SK-N-MC (cell line): ENCODE data around the gene CTBP1.

Experiments used
- EZH2 ChIP-seq: fragments of 200-600 bp; sonication (generic); IDR thresholded peaks from one replicate; pipeline ENCODE4 v1.6.1; 2017; ENCODE audit warnings: antibody characterized with exemption
- FOXP2 ChIP-seq: optimal IDR thresholded peaks from 2 replicates; pipeline ENCODE3; 2011; ENCODE audit warnings: mild to moderate bottlenecking, moderate library complexity; ENCODE audit not compliant: insufficient read depth; ENCODE audit errors: extremely low read length, control extremely low read depth
- POLR2AphosphoS5 ChIP-seq: IDR thresholded peaks from 2 replicates; pipeline ENCODE4 v1.6.1; 2012; ENCODE audit warnings: mild to moderate bottlenecking, low read depth, low read length, borderline replicate concordance

DNA sequence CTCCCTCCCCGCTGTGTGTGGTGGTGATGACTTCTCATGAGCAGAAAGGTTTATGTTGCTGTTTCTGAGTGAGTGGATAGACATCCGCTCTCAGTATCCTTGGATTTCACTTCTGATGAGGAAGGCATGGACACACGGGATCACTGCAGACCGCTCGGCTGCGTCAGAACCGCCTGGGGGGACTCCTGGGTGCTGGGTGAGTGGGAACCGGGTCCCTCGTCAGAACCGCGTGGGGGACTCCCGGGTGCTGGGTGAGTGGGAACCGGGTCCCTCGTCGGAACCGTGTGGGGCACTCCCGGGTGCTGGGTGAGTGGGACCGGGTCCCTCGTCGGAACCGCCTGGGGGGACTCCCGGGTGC, 9.0 kb downstream of the CTBP1 start:
- TF ChIP-seq EZH2 (no peak), POLR2AphosphoS5 (no peak), FOXP2 (no peak)
